ENCODE data around the gene SLC16A5.

GRCh38 chr17:75064867-75065561, 22.7 kb upstream of the SLC16A5 start:
- no peak for TF ChIP-seq CTCF (IDR thresholded peaks at IDR 0.05; ENCODE audit: low read length)
- TF ChIP-seq EZH2 (IDR thresholded peaks at IDR 0.05; ENCODE audit: borderline replicate concordance, low read length): no peak
